Effector memory CD4-positive, alpha-beta T cell (primary cell): Measurements from ENCODE around the gene SIMC1.

Experiments
- DNase-seq, 3 donors: peaks; one replicate each; pipeline ENCODE4 v3.0.0-alpha.2; 2020
- H3K27ac ChIP-seq: 2 replicates; pipeline ENCODE4 v1.7.0; 2013; ENCODE audit warnings: mild to moderate bottlenecking, low read length, moderate library complexity; ENCODE audit not compliant: insufficient read depth, poor library complexity, severe bottlenecking
- H3K27me3 ChIP-seq: replicated peaks from 2 replicates; pipeline ENCODE4 v1.7.0; 2013; ENCODE audit warnings: mild to moderate bottlenecking, low read length; ENCODE audit not compliant: insufficient read depth, control insufficient read depth, poor library complexity, severe bottlenecking
- H3K36me3 ChIP-seq: 2 replicates; pipeline ENCODE4 v1.7.0; 2013; ENCODE audit warnings: mild to moderate bottlenecking, low read length, moderate library complexity; ENCODE audit not compliant: control insufficient read depth, insufficient read depth
- H3K4me1 ChIP-seq: 2 replicates; pipeline ENCODE4 v1.7.0; 2013; ENCODE audit warnings: low read length, mild to moderate bottlenecking; ENCODE audit not compliant: control insufficient read depth, insufficient read depth, poor library complexity, severe bottlenecking
- H3K4me3 ChIP-seq: 2 replicates; pipeline ENCODE4 v1.7.0; 2013; ENCODE audit warnings: low read length, low read depth, mild to moderate bottlenecking; ENCODE audit not compliant: insufficient read depth, poor library complexity, severe bottlenecking
- H3K9me3 ChIP-seq: 2 replicates; pipeline ENCODE4 v1.7.0; 2013; ENCODE audit warnings: mild to moderate bottlenecking, low read length, moderate library complexity; ENCODE audit not compliant: control insufficient read depth

The SIMC1 gene

DNA sequence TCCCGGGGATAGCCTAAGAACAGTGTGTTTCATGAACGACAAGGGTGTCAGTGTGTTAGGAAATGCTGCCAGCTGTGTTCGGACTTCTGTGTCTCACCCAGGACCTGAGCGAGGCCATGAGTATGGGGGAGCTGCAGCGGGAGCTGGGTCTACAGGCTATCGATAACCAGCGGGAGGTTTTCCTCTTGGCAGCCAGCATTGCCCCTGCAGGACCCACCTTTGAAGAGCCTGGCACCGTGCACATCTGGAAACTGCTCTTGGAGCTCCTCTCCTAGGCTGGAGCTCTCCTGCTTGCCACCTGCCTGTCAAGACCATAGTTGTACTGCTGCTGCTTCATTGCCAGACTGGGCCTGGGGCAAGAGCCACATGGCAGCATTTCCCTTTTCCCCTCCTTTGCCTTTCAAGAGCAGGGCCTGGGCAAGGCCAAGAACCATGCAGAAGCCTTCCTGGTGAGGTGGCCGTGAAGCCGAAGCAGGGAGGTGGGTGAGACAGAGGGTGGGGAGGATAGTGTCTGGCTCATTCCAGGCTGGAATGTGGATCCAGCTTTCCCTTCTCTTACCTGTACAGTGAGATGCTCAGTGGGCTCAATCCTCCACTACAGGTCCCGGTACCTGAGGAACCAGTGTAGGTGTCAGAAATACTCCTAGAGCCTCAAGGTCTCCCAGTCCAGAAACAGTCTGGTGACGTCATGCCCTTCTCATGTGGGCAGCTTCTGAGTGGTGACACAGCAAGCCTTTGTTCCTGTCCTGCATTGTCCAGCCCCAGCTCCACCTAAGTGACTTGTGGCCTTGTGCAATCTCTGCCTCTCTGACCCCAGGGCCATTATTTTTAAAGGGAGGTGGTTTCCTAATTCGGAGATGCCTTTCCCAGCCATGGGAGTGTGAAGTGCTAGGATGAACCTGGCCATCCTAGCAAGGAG is 133.7 kb downstream of the SIMC1 start:
- DNase-seq = no peak
- Histone ChIP-seq H3K27ac (no peak overlapping the region), H3K4me1 (no peaks in the 10 kb centered on the region), H3K4me3 (no peak overlapping the region), H3K9me3 (no peaks in the 10 kb centered on the region), H3K27me3 (no peaks in the 10 kb centered on the region), H3K36me3 (peaks cover 4% of the 10 kb centered on the region)

DNA sequence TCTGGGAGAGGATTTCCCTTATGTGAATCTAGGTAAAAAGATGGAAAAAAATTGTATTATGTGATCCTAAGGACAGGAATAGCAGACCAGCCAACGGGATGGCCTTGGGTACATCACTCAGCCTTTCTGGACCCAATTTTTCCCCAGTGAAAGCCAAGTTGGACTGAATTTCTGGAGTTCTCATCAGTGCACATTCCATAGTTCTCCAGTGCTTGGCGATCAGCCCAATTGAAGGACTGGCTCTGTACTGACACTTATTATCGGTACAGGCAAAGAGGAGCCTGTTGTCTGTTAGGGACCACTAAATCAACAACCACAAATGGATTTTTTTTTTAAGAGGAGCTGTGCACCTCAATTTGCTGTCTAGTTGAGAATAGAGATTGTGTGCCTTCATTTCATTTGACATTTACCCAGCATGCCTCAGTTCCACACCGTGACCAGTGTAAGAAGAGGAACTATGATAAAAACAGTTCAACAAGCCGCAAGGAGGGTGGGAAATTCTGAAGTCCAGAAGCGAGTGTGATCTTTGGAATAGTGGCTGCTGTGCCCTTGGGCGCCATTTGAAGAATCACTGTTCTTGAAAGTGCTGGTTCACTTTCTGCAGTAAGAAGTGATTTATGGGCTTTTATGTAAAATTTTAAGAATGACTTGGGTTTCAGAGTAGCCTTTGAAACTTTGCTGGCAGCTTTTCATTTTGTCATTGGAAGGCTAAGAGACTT is 135.0 kb downstream of the SIMC1 start:
- Histone ChIP-seq H3K9me3 (no peaks in the 10 kb centered on the region), H3K27me3 (no peaks in the 10 kb centered on the region), H3K36me3 (peaks cover 4% of the 10 kb centered on the region), H3K4me3 (no peak overlapping the region), H3K27ac (no peak overlapping the region), H3K4me1 (no peaks in the 10 kb centered on the region)
- no peak for DNase-seq

DNA sequence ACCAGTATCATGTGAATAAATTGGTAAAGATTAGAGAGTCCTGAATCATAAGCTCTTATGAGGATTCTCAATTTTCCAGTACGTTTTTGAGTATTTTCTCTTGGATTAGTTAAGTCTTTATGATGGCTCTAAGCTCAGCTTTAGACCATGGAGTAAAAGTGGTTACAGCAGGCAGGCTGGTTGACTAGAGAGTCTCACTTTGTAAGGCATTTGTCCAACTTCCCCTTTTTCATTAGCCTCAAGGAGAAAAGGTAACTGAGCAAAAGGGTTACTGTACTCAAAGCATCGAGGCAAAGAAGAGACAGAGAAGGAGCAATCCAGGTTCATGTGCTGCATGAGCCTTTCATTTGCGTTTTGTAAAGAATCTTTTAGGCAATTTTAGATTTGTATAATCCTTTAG is 141.7 kb downstream of the SIMC1 start:
- DNase-seq = no peak
- H3K4me3 ChIP-seq = no peak overlapping the region
- H3K27ac ChIP-seq = no peak overlapping the region
- no peaks in the 10 kb centered on the region for H3K27me3 ChIP-seq
- no peaks in the 10 kb centered on the region for H3K4me1 ChIP-seq
- H3K9me3 ChIP-seq = no peaks in the 10 kb centered on the region
- H3K36me3 ChIP-seq = peaks cover 34% of the 10 kb centered on the region

DNA sequence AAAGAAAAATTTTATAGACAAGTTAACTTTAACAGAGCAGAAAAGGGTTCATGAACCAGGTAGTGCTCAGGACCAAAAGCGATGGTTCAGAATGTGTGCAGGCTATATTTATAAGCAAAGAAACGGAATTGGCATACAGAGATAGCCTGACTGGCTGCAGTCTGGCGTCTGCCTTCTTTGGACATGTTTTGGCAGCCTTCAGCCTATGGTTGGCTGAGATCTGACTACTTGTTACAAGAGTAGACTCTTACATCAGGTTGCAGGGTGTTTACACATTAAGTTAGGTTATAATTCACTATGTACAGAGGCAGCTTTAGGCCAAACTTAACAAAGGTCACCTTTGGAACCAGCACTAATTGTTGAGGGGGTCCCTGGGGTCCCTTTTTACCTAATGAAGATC is 143.2 kb downstream of the SIMC1 start:
- Histone ChIP-seq H3K9me3 (no peaks in the 10 kb centered on the region), H3K27me3 (no peaks in the 10 kb centered on the region), H3K27ac (no peak overlapping the region), H3K36me3 (peaks cover 48% of the 10 kb centered on the region), H3K4me3 (no peak overlapping the region), H3K4me1 (no peaks in the 10 kb centered on the region)
- no peak for DNase-seq

DNA sequence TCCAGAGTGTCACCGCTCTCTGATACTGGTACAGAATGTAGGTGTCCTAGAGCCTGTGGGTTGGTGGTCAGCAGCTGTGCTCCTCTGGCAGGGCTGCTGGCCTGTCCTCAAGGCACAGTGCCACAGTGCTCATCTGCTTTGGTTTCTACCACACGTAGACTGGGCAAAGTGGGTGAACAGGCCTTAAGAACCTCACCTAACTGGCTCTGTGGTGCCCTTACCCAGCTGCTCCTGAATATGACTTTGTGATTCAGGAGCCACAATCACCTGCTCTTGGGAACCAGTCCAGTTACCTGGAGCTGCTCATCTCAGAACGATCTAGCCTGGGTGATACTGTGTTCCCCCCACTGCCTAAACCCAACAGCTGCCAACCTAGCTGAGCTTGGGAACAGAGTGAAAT is 143.8 kb downstream of the SIMC1 start:
- Histone ChIP-seq H3K36me3 (peaks cover 51% of the 10 kb centered on the region), H3K9me3 (no peaks in the 10 kb centered on the region), H3K4me3 (no peak overlapping the region), H3K4me1 (no peaks in the 10 kb centered on the region), H3K27me3 (no peaks in the 10 kb centered on the region), H3K27ac (no peak overlapping the region)
- no peak for DNase-seq

DNA sequence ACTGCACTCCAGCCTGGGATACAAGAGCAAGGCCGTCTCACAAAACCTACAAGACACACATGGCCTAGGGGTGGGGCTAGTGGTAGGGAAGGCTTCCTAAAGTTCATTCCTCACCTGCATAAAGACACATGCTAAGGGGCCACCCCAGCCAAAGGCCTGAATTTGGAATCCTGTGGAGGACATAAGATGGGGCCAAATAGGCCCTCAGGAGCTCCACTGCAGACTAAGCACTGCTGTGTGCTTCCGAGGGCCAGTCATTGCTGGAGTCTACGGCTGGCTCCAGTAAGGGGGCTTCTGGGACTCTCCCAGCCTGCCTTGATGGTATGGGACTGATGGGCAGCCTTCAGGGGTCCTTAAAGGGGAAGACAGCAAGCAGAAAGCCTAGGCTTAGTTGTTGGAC is 144.5 kb downstream of the SIMC1 start:
- Histone ChIP-seq H3K27ac (no peak overlapping the region), H3K4me1 (peaks cover 3% of the 10 kb centered on the region), H3K9me3 (no peaks in the 10 kb centered on the region), H3K36me3 (peaks cover 51% of the 10 kb centered on the region), H3K4me3 (no peak overlapping the region), H3K27me3 (no peaks in the 10 kb centered on the region)
- no peak for DNase-seq

DNA sequence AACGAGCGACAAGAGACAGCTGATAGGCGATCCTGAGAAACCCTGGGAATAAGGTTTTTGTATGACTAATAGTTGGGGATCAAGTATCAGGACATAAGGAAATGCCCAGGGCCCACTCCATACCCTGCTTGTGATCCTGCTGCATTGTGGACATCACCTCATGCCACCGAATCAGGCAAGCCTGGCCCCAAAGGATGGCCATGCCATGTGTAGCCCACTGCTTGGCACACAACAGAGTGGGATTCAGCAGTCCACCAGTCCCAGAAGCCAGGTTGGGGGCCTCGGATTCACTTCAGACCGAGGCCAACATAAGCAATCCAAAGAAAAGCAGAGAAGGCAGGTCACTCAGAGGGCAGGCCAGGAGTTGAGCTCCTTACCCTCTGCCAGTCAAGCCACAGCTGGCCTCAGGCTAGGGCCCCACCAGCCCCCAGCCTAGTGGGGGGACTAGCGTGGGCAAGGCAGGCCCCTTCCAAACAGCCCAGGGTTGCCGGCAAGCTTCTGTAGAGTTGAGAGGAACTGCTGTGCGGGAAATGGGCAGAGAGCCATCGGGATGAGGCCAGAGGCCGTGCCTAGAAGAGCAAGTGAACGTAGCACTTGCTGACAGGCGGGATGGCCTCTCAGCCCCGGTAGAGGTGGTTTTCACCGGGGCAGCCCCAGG is 145.2 kb downstream of the SIMC1 start:
- no peak for DNase-seq
- H3K27me3 ChIP-seq = no peaks in the 10 kb centered on the region
- H3K4me3 ChIP-seq = no peak overlapping the region
- H3K27ac ChIP-seq = no peak overlapping the region
- peaks cover 51% of the 10 kb centered on the region for H3K36me3 ChIP-seq
- H3K4me1 ChIP-seq = peaks cover 7% of the 10 kb centered on the region
- H3K9me3 ChIP-seq = no peaks in the 10 kb centered on the region

DNA sequence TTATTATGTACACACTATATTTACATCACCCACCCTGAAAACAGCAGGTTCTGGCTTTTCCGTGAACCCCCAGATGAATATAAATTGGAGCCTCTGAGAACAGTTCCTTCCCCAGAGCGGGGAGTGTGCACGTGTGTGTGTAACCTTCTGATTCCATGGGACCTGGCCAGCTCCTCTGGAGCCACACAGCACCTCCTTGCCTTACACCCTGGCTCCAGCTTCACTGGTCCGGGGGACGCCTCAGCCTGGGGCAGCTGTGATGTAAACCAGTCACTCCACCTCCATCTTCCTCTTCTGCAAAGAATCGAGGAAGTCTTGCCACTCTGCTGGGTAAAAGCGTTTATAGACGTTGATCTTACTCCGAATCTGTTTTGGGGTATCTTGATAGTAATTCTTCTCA is 145.7 kb downstream of the SIMC1 start:
- DNase-seq = no peak
- H3K4me3 ChIP-seq = no peak overlapping the region
- H3K27me3 ChIP-seq = no peaks in the 10 kb centered on the region
- H3K9me3 ChIP-seq = no peaks in the 10 kb centered on the region
- peaks cover 51% of the 10 kb centered on the region for H3K36me3 ChIP-seq
- H3K27ac ChIP-seq = no peak overlapping the region
- peaks cover 7% of the 10 kb centered on the region for H3K4me1 ChIP-seq

DNA sequence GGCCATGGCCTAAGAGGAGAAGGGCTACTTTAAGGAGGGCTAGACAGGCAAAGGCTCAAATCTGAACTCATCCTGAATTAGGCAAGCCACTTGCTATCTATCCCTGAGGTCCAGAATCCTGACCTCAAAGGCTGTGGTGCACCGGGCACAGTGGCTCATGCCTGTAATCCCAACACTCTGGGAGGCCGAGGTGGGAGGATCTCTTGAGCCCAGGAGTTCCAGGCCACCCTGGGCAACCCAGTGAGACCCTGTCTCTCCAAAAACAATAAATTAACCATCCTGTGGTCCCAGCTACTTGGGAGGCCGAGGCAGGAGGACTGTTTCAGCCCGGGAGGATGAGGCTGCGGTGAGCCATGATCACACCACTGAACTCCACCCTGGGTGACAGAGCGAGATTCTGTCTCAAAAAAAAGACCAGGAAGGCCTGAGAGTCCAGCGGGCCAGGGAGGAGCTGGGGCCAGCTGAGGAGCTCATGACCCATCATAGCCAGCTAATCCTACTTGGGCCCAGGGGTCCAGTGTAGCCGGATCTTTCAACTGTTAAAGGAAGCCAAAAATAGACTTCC is 146.2 kb downstream of the SIMC1 start:
- Histone ChIP-seq H3K36me3 (peaks cover 51% of the 10 kb centered on the region), H3K9me3 (no peaks in the 10 kb centered on the region), H3K27me3 (no peaks in the 10 kb centered on the region), H3K27ac (no peak overlapping the region), H3K4me3 (no peak overlapping the region), H3K4me1 (peaks cover 7% of the 10 kb centered on the region)
- no peak for DNase-seq
